ENCODE data around the gene SPEG.

DNA sequence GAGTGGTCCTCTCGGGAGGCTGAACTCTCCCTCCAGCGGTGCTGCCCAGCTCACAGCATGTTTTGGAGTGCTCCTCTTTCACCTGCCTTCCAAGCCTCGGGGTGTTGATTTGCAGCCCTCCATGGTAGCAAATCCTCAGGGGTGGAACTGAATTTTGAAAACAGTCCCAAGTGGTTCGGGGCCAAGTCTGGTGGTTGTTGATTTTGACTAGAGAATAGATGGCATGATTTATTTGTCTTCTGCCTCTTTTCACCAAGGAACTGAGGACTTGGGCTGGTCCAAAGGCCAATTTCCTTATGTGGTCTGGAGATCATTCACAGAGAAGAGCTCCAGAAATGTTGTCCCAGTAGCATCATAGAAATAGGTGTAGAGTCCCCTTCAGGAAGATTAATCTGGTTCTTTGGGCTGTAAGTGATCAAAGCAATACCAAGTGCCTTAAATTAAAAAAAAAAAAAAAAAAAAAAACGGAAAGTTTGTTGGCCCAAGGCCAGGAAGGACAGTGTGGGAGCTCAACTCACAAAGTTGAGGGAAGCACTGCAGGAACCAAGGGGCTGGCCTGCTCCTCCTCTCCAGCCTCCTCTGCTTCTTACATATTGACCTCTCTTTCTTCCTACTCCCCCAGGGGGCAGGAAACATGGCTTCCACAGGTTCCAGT lies 18.9 kb upstream of the SPEG start:
- TF ChIP-seq EZH2 (IDR thresholded peaks at IDR 0.05; ENCODE audit: low read length, unreplicated experiment), result no peak
- TF ChIP-seq, protein P1, sequence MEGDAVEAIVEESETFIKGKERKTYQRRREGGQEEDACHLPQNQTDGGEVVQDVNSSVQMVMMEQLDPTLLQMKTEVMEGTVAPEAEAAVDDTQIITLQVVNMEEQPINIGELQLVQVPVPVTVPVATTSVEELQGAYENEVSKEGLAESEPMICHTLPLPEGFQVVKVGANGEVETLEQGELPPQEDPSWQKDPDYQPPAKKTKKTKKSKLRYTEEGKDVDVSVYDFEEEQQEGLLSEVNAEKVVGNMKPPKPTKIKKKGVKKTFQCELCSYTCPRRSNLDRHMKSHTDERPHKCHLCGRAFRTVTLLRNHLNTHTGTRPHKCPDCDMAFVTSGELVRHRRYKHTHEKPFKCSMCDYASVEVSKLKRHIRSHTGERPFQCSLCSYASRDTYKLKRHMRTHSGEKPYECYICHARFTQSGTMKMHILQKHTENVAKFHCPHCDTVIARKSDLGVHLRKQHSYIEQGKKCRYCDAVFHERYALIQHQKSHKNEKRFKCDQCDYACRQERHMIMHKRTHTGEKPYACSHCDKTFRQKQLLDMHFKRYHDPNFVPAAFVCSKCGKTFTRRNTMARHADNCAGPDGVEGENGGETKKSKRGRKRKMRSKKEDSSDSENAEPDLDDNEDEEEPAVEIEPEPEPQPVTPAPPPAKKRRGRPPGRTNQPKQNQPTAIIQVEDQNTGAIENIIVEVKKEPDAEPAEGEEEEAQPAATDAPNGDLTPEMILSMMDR (conservative IDR thresholded peaks at IDR 0.05; ENCODE audit: low read depth, low read length), result no peak

Data from PC-3 (cell line).